K562 (cell line): Measurements from ENCODE around the gene CFL1. TPM values are rescaled to one million over a fixed set of nuclear protein-coding genes. Genes with fewer than 3 reads are reported as not detected.

Experiments
- ARID3B ChIP-seq: fragments of 250-450 bp; sonication (Bioruptor Pico); IDR thresholded peaks from 2 replicates; pipeline ENCODE4 v1.4.0; 2020; ENCODE audit warnings: borderline replicate concordance
- BDP1 ChIP-seq: IDR thresholded peaks from 3 replicates; pipeline ENCODE4 v1.6.1; 2011; ENCODE audit not compliant: insufficient read length, insufficient read depth
- CBFA2T2 ChIP-seq: fragments of 450-650 bp; conservative IDR thresholded peaks from 2 replicates; pipeline ENCODE4 v1.6.1; 2017; ENCODE audit warnings: mild to moderate bottlenecking
- CBX5 ChIP-seq: IDR thresholded peaks from 2 replicates; pipeline ENCODE4 v1.6.1; 2014; ENCODE audit warnings: low read depth, borderline replicate concordance
- JUND ChIP-seq, 2 experiments: IDR thresholded peaks; 2 replicates in 1 of 2; 3 replicates in 1 of 2; pipeline ENCODE4 v1.6.1; 2011; ENCODE audit warnings: borderline replicate concordance in 2 of 2, low read depth in 2 of 2, low read length in 2 of 2, improper control_type of control experiment in 1 of 2, missing biosample characterization in 1 of 2, missing genetic modification characterization in 1 of 2, missing genetic modification reagents in 1 of 2
- MTF1 ChIP-seq: fragments of 250-450 bp; sonication (Bioruptor Pico); IDR thresholded peaks from 2 replicates; pipeline ENCODE4 v1.9.0; 2021; ENCODE audit warnings: moderate library complexity, mild to moderate bottlenecking, inconsistent platforms, borderline replicate concordance
- MYC ChIP-seq, 2 experiments: fragments of 250-450 bp in 1 of 2; sonication (Bioruptor Pico) in 1 of 2; IDR thresholded peaks; 2 replicates each; pipeline versions ENCODE4 v1.5.1 to v1.6.1; 2012 to 2021; ENCODE audit warnings: low read depth in 2 of 2, borderline replicate concordance in 1 of 2, improper control_type of control experiment in 1 of 2, low read length in 1 of 2, mild to moderate bottlenecking in 1 of 2, moderate library complexity in 1 of 2
- POLR2A ChIP-seq: fragments of 450-650 bp; conservative IDR thresholded peaks from 2 replicates; pipeline ENCODE4 v1.6.1; 2016
- POLR2AphosphoS2 ChIP-seq: IDR thresholded peaks from 2 replicates; pipeline ENCODE4 v1.6.1; 2012; ENCODE audit warnings: low read length, improper control_type of control experiment
- RAD51 ChIP-seq: fragments of 450-650 bp; IDR thresholded peaks from 2 replicates; pipeline ENCODE4 v1.7.1; 2016; ENCODE audit warnings: low read depth, mild to moderate bottlenecking, borderline replicate concordance
- RBM25 ChIP-seq: fragments of 200-400 bp; formaldehyde crosslinking; IDR thresholded peaks from 2 replicates; pipeline ENCODE4 v1.6.1; 2018; ENCODE audit warnings: low read length, low read depth, moderate library complexity; ENCODE audit not compliant: severe bottlenecking
- RREB1 ChIP-seq: fragments of 250-450 bp; sonication (Bioruptor Pico); IDR thresholded peaks from 2 replicates; pipeline ENCODE4 v1.4.0; 2020
- SAFB ChIP-seq: fragments of 200-400 bp; formaldehyde crosslinking; IDR thresholded peaks from 2 replicates; pipeline ENCODE4 v1.6.1; 2017; ENCODE audit warnings: low read depth, low read length, borderline replicate concordance
- SAP30 ChIP-seq: fragments of 200-600 bp; sonication (generic); IDR thresholded peaks from 2 replicates; pipeline ENCODE4 v1.6.1; 2012; ENCODE audit warnings: borderline replicate concordance, low read depth, mild to moderate bottlenecking, moderate library complexity, low read length, control low read depth, inconsistent platforms; ENCODE audit not compliant: insufficient read depth, poor library complexity, severe bottlenecking
- TAF1 ChIP-seq: IDR thresholded peaks from 2 replicates; pipeline ENCODE4 v1.6.1; 2011; ENCODE audit warnings: mild to moderate bottlenecking, low read length, moderate library complexity; ENCODE audit not compliant: insufficient read depth, control insufficient read depth, severe bottlenecking; ENCODE audit errors: extremely low read depth
- ZBTB8A ChIP-seq: fragments of 450-650 bp; IDR thresholded peaks from 2 replicates; pipeline ENCODE4 v1.6.1; 2018; ENCODE audit warnings: mild to moderate bottlenecking, moderate library complexity; ENCODE audit not compliant: partially characterized antibody
- ZNF551 ChIP-seq: fragments of 250-450 bp; sonication (Bioruptor Pico); IDR thresholded peaks from 2 replicates; pipeline ENCODE4 v1.5.0; 2021; ENCODE audit warnings: mild to moderate bottlenecking, moderate library complexity
- ZNF583 ChIP-seq: fragments of 250-450 bp; sonication (Bioruptor Pico); IDR thresholded peaks from 2 replicates; pipeline ENCODE4 v1.4.0; 2020
- ZNF695 ChIP-seq: fragments of 450-650 bp; formaldehyde crosslinking; IDR thresholded peaks from 2 replicates; pipeline ENCODE4 v1.4.0; 2020; ENCODE audit warnings: mild to moderate bottlenecking, moderate library complexity
- ZNF830 ChIP-seq: fragments of 250-450 bp; sonication (Bioruptor Pico); IDR thresholded peaks from 2 replicates; pipeline ENCODE4 v1.5.0; 2021; ENCODE audit warnings: mild to moderate bottlenecking
- polyA plus RNA-seq, 8 experiments: library from polyadenylated mRNA; depleted of rRNA in 4 of 8; stranded (reverse) in 5 of 8; unstranded in 3 of 8; fragments of >200 nt; fragmentation: Nextera tagmentation in 2 of 8; fragmentation: Illumina TruSeq in 1 of 8; extraction: Ambion mirVana in 2 of 8; extraction: Trizol in 1 of 8; gene quantifications; 2 replicates each; pipeline versions ENCODE4 v1.2.1 to v1.2.3, GENCODE V29; 2011 to 2014; ENCODE audit warnings: inconsistent platforms in 1 of 8, missing spikeins in 1 of 8
- total RNA-seq, 7 experiments: library from RNA; depleted of rRNA in 6 of 7; stranded (reverse); fragments of >200 nt in 6 of 7; fragmentation: Illumina TruSeq in 2 of 7; extraction: Trizol in 2 of 7; gene quantifications; 2 replicates each; pipeline versions ENCODE4 v1.2.1 to v1.2.3, GENCODE V29; 2011 to 2021; ENCODE audit warnings: low replicate concordance in 1 of 7

Gene CFL1
- total and polyA plus RNA-seq, 9 of the 15 experiments (the other 6 are each of a cell fraction or from before 2014, with no cell fraction given), result 105 to 1,101 (median 859) TPM

- TF ChIP-seq RAD51 (no peak), SAP30 (peak; percentile 64), ARID3B (CRISPR knock-in tag) (no peak), ZNF551 (CRISPR knock-in tag) (0 out of 2 replicates have a peak, but pooled peaks have one; percentile 45), TAF1 (no peak), RREB1 (CRISPR knock-in tag) (no peak), ZBTB8A (no peak), MTF1 (CRISPR knock-in tag) (no peak), ZNF695 (CRISPR knock-in tag) (no peak), ZNF583 (CRISPR knock-in tag) (no peak; the same call in 1 of the 2 replicates), POLR2A (peak; percentile 89), RBM25 (no peak), BDP1 (no peak), JUND (IDR thresholded peaks at IDR 0.05; ENCODE audit: borderline replicate concordance, low read depth, low read length) (no peak), JUND (tag; IDR thresholded peaks at IDR 0.05; ENCODE audit: borderline replicate concordance, low read depth, low read length) (no peak), CBX5 (no peak), ZNF830 (CRISPR knock-in tag) (no peak), SAFB (no peak), CBFA2T2 (no peak), POLR2AphosphoS2 (no peak), MYC (IDR thresholded peaks at IDR 0.05; ENCODE audit: low read depth, low read length) (no peak), MYC (CRISPR knock-in tag; IDR thresholded peaks at IDR 0.05; ENCODE audit: borderline replicate concordance, low read depth) (no peak)
Observed at GRCh38 chr11:65859812-65860277, 1.9 kb upstream of the CFL1 start (continued).
